Hematopoietic multipotent progenitor cell treated with erythropoietin and hydrocortisone succinate and interleukin-3 and kit ligand, for 4 days (in vitro differentiated cells): Measurements from ENCODE around the gene IGDCC3.

Source experiments
- DNase-seq: peaks from one replicate; pipeline ENCODE4 v3.0.0-alpha.2; 2015

Gene IGDCC3

GRCh38 chr15:65285291-65286068 is 92.3 kb downstream of the IGDCC3 start:
- DNase-seq, result no peak

DNA sequence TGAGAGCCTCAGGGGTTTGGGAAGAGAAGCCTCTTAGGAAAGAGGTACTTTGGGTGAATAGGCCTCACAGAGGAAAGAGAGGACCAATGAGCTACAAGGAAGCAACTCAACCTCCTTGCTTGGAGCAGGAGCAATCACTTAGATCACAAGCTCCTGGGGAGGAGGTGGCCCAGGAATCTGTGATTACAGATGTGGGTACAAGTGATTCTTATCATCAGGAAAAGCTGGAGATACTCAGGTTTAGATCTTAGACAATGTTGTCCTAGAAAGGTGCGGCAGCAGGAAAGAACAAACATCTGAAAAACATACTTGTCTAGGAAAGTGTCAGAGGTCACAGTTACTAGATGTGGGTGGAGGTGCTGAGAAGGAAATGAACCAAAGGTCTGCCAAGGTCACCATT is 99.3 kb downstream of the IGDCC3 start:
- no peak for DNase-seq
